ENCODE results near the gene CDKAL1.
"Not testable (repeated sequence)": the region's sequence is repeated elsewhere in the genome, so short reads cannot be mapped to it uniquely, and the experiment has no call there.

CDKAL1 gene

DNA sequence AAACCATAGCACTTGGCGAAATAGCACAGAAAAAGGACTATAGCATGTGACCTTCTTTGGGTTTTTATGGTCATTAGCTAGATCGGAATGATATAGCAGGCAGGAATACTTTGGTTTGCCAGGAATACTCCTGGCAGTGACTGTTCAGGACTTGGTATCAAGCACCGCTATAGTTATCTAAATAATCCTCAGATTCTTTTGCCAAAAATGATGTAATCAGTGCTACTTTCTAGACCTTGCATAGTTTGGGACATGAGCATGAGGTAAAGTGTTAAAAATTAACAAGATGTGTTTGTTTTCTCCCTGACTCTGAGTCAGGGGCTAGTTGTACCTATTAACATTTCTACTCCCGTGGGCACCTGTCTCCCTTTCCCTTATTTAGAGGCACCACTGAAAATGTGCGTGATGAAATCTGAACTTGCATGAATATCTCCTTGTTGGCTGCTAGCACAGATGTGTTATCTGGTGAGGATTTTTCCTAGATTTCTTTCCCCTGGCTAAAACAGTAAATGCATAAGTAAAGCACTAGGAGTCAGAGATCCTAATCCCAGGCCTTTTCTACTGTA is 511.0 kb downstream of the CDKAL1 start:
- no peak for DNase-seq

GRCh38 chr6:21046276-21046675 is 512.0 kb downstream of the CDKAL1 start:
- no peak for DNase-seq

DNA sequence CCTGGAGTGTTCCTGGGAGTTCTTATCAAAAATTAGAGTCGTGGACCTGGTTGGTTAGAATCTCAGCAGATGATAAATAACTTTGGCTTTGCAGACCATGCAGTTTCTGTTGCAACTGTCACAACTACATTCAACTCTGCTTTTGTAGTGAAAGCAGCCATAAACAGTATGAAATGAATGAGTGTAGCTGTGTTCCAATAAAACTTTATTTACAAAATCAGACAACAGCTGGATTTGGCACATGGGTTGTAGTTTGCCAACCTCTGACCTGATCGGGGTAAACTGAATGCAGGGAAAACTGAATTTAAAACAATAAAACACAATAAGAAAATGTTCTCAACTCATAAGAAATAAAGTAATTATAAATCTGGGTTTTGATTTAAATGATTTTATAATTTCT is 513.8 kb downstream of the CDKAL1 start:
- no peak for DNase-seq

DNA sequence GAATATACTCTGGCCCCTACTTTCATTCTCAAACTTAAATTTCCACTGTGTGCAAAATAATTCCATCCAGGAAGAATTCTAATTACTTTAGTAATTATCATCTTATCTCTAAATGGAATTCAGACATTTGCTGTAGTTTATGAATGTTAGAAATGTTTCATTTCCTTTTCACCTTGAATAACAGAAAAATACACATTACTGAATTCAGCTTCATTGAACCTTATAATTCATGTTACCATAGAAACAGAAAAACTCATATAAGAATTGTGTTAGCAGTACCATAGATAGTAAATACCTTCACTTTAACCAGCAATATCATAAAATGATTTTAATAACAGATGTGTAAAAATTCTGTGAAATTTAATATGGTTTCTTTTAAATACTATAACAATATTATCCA is 514.9 kb downstream of the CDKAL1 start:
- no peak for DNase-seq

GRCh38 chr6:21049572-21049971 is 515.3 kb downstream of the CDKAL1 start:
- DNase-seq, result no peak

- no peak for DNase-seq
These were observed 516.7 kb downstream of the CDKAL1 start for GRCh38 chr6:21050935-21051334.

- no peak for DNase-seq
These were observed 517.5 kb downstream of the CDKAL1 start for GRCh38 chr6:21051777-21052176.

- DNase-seq, result no peak
These were observed 519.4 kb downstream of the CDKAL1 start for GRCh38 chr6:21053612-21054011.

GRCh38 chr6:21055480-21055879 is 521.2 kb downstream of the CDKAL1 start:
- not testable (repeated sequence) for DNase-seq

DNA sequence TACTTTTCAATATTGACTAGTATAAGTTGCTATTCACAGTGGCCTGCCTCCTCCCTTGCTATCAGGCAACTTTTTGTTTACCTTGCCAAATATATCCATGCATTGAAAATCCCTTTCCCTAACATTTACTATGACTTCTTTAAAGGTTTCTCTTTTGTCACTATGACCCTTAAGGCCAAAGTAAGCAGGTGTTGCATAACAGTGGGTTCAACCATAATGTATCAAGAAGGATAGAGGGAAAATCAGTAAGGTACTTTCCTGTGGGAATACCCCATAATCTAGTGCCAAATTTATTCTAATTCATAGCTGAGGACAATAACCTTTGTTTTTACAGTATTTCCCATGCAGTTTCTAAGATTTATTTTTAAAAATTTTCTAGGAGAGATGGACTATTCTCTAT is 527.6 kb downstream of the CDKAL1 start:
- DNase-seq, result no peak

DNA sequence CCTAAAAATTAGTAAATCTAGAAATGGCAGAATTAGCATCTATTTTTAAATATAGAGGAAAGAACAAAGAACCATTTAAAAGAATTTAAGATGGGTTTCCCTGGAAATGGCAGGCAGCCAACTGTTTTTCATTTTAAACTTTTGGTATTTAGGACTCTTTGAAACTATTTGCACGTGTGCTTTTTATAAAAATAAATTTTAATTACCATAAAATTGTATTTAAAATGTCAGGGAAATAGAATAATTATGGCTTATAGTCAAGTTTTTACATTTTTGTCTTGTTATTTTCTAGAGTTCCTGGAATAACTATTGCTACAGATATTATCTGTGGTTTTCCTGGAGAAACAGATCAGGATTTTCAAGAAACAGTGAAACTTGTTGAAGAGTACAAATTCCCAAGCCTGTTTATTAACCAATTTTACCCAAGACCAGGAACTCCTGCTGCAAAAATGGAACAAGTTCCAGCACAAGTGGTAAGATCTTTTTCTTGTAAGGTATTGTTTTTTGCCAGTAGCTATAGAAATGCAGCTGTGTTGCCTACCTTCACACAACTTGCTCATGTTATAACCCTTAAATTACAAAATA is 530.6 kb downstream of the CDKAL1 start:
- DNase-seq, result no peak

- no peak for DNase-seq
These were observed 533.3 kb downstream of the CDKAL1 start for GRCh38 chr6:21067521-21067920.

GRCh38 chr6:21070620-21071019 is 536.4 kb downstream of the CDKAL1 start:
- DNase-seq, result no peak

DNA sequence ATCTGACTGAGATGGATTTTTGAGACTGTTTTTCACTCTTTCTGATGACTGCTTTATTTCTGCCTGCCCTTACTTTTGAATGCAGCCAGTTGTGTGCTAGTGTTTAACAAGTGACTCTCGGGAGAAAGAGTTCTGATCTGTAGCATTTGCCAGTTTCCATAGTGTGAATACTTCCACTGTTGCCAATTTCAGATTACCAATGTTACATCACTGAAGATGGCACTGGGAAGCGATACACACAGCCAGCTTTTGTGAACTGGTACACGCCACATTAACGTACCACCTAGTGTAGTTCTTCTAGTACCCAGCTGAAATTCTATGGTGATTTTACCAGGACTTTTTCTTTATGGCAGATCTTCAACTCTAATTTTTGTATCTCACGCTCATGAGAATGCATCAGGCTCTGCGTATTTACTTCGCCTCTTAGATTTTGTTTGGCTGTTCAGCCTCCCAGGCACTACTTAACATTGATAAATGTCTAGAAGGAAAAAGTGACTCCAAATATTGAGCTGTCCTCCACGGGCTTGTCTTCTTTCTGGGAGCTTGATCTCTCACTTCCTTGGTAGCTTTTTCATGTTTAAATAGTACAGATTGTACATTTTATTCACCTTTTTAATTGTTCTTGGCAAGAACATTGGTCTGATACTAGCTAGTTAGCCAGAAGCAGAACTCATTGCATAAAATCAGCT is 537.7 kb downstream of the CDKAL1 start:
- DNase-seq, result no peak

DNA sequence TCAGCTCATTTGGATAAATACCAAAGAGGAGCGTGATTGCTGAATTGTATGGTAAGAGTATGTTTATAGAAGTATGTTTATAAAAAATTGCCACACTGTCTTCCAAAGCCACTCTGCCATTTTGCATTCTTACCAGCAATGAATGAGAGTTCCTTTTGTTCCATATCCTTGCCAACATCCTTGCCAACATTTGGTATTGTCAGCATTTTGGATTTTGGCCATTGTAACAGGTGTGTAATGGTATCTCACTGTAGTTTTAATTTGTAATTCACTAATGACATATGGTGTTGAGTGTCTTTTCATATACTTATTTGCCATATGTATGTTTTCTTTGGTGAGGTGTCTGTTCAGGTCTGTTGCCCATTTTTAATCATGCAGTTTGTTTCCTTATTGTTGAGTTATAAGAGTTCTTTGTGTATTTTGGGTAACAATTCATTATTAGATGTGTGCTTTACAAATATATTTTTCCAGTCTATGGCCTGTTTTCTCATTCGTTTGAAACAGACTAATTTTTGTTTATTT is 539.1 kb downstream of the CDKAL1 start:
- no peak for DNase-seq

DNA sequence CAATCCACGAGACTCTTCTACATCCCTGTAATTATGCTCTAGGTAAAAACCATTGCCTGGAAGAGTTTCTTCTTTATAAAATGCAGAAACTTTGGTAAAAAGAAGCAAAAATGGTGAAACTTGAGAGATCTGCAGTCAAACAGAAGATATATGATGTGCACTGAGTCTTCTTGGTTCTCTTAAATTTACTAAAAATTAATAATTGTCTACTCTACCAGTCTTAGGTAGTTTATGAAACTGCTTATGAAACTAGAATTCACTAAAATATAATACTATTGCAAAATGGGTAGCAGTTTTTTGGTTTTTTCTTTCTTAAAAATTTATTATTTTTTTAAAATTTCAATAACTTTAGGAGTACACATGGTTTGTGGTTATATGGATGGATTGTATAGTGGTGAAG is 540.2 kb downstream of the CDKAL1 start:
- DNase-seq, result no peak

GRCh38 chr6:21075986-21076385 is 541.7 kb downstream of the CDKAL1 start:
- DNase-seq, result no peak

GRCh38 chr6:21078497-21078896 is 544.2 kb downstream of the CDKAL1 start:
- DNase-seq, result no peak

DNA sequence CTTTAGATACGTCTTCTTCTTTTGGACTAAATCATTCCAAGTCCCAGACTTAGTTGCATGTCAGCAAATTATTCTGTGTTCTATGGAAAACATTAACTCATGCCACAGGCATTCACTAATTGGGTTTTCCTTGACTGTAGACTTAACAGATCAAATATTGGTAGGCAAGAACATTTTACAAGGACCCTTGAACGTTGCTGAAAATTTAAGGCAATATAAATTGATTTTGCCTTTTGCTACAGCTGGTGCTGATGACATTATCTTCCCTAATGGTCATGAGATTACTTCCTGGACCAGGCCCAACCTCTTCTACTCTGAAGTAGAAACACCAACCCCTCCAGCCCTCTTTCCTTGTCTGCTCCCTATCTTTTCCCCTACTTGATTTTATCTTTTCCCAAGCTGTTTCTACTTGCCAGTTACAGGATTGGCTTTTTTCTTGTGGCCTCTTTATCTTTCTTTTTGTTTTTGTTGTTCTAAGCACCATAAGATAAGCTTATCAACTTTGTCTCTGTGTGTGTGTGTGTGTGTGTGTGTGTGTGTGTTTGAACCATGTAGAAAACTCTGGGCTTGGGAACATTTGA is 545.3 kb downstream of the CDKAL1 start:
- no peak for DNase-seq

DNA sequence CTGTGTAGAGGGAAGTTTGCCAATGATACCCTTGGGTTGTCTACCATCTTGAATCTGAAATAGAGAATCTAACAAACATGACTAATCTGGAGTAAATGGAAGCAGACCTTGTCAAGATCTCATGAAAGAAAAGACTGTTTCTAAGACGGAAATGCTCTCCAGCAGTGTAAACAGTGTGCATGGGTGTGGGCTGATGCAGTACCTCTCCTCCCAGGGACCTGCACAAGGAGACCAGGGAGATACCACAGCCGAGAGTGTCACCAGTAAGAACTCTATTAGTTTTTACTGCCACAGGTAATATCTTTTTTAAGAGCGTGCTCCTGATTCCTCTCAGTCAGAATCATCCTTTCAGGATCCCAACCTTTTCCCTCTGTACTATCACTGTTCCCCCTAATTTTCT is 546.0 kb downstream of the CDKAL1 start:
- DNase-seq, result no peak

DNA sequence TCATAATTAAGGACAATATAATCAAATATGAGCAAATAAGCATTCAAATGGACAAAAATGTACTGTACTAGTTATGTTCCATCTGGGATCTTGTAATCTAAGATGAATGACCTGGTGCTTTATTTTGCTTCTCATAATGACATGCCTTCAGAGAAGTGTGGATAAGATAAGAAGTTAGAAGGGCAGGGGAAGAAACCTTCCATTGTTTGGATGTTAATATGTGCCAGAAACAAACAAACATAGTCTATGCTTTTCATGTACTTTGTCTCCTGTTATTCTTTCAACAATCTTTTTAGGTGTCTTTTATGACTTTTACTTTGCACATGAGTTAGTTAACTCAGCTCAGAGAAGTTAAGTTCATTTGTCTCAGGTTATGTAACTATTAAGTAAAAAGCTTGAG is 547.8 kb downstream of the CDKAL1 start:
- no peak for DNase-seq

- no peak for DNase-seq
These were observed 549.5 kb downstream of the CDKAL1 start for GRCh38 chr6:21083708-21084107.

- DNase-seq, result no peak
These were observed 550.4 kb downstream of the CDKAL1 start for GRCh38 chr6:21084656-21085055.

DNA sequence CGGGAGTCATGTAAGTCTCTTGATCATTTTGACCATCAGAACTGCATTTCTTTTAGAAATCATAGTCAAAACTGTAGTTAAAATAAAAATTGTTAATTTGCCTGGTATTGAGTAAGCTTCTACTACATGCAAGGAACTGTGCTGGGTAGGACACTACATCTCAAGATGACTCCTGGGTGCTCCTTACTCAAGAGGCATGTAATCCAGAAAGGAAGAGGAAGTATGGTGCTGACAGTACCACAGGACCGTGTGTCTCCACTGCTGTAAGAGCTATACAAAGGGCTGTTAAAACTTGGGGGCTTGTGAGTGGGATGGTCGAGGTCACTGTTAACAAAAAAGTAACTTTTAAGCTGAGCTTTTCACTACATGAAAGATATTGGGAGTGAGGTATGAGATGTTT is 551.0 kb downstream of the CDKAL1 start:
- no peak for DNase-seq
